ELR (cell line): Measurements from ENCODE around the gene NME7.

Source experiments
- DNase-seq: peaks from one replicate; pipeline ENCODE4 v3.0.0-alpha.2; 2015; ENCODE audit warnings: low read depth

NME7 gene

GRCh38 chr1:169151338-169151837 lies 216.2 kb downstream of the NME7 start:
- no peak for DNase-seq

GRCh38 chr1:169150641-169151337 lies 216.8 kb downstream of the NME7 start:
- no peak for DNase-seq

GRCh38 chr1:169149555-169150286 lies 217.9 kb downstream of the NME7 start:
- DNase-seq = no peak

GRCh38 chr1:169148472-169149252 lies 218.9 kb downstream of the NME7 start:
- DNase-seq = no peak

GRCh38 chr1:169146576-169147214 lies 220.9 kb downstream of the NME7 start:
- DNase-seq = no peak

GRCh38 chr1:169144941-169145626 lies 222.5 kb downstream of the NME7 start:
- DNase-seq = no peak

- DNase-seq = no peak
These were observed 223.6 kb downstream of the NME7 start for GRCh38 chr1:169143984-169144383.

GRCh38 chr1:169143346-169143745 lies 224.3 kb downstream of the NME7 start:
- DNase-seq = no peak

GRCh38 chr1:169142129-169142528 lies 225.5 kb downstream of the NME7 start:
- DNase-seq = no peak

GRCh38 chr1:169141356-169141755 lies 226.2 kb downstream of the NME7 start:
- no peak for DNase-seq

GRCh38 chr1:169138866-169139670 lies 228.5 kb downstream of the NME7 start:
- peak; percentile 37 for DNase-seq

GRCh38 chr1:169137357-169137756 lies 230.2 kb downstream of the NME7 start:
- no peak for DNase-seq

- DNase-seq = peak; percentile 24
These were observed 233.6 kb downstream of the NME7 start for GRCh38 chr1:169133801-169134502.

GRCh38 chr1:169133228-169133576 lies 234.4 kb downstream of the NME7 start:
- no peak for DNase-seq

- no peak for DNase-seq
These were observed 234.9 kb downstream of the NME7 start for GRCh38 chr1:169132512-169133227.

GRCh38 chr1:169130683-169131082 lies 236.9 kb downstream of the NME7 start:
- DNase-seq = no peak

- DNase-seq = no peak
These were observed 238.3 kb downstream of the NME7 start for GRCh38 chr1:169129109-169129784.

GRCh38 chr1:169128562-169128961 lies 239.0 kb downstream of the NME7 start:
- DNase-seq = no peak

GRCh38 chr1:169127305-169127704 lies 240.3 kb downstream of the NME7 start:
- no peak for DNase-seq
